DMS114 treated with DMSO at 0.1 percent for 48 hours (cell line): ENCODE measurements around the gene CCL4.

Experiments
- DNase-seq: peaks from one replicate; lab custom pipeline; 2025; ENCODE audit not compliant: unreplicated experiment; lab: John Stamatoyannopoulos, UW

Gene CCL4

DNA sequence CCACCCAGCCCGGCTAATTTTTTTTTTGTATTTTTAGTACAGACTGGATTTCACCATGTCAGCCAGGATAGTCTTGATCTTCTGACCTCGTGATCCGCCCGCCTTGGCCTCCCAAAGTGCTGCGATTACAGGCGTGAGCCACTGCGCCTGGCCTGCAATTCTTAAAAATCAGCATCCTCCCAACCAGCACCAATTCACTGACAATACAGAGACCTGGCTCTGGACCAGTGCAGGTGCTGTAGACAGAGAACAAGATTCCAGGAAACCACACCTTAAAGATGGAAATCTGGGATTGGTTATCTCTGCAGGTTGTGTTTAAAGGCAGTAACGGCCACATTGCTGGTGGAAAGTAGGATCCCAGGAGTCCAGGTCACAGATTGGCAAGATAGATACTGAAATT is 39.2 kb downstream of the CCL4 start:
- DNase-seq, result no peak

DNA sequence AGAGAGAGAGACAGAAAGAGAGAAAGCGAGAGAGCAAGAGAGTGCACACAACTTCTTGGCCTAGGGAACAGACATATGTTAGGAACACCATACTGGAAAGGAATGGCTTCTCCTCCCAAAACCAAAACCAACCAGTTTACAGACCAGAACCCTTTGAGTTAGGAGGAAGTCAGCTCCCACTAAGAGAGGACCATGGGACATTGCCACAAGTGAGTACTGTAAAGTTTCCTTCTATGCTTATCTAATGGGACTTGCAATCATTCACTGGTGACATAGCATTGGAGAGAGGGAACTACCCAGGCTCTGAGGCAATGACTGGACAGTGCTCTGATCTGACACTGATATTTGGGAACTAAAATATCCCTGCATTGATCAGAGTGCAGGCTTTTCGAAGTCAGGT is 40.4 kb downstream of the CCL4 start:
- DNase-seq, result no peak

DNA sequence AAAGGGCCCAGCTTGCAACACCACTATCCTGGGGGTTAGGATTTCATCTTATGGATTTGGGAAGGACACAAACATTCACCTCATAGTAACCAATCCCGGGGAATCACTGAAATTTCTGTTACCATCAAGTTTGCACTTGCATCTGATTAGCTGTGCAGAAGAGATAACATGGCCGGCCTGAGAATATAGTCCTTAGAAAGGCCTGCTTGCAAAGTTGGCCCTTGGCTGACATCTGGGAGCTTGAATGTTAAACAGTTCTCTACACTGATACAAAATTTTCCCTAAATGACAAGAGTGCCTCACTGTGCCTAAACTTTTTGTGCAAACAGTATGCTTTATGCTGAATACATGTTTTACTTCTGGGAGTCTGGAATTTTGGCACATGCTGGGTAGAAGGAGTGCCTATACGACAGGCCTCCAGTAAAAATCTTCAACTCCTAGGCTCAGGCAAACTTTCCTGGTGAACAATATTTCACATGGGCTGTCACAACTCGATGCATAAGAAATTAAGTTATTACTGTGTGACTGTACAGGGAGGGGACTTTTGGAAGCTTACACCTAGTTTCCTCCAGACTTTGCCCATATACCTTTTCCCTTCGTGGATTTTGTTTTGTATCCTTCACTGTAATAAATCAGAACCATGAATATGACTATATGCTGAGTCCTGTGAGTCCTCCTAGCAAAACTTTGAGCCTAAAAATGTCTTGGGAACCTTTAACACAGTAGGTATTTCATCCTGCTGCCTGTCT is 41.5 kb downstream of the CCL4 start:
- DNase-seq, result no peak

DNA sequence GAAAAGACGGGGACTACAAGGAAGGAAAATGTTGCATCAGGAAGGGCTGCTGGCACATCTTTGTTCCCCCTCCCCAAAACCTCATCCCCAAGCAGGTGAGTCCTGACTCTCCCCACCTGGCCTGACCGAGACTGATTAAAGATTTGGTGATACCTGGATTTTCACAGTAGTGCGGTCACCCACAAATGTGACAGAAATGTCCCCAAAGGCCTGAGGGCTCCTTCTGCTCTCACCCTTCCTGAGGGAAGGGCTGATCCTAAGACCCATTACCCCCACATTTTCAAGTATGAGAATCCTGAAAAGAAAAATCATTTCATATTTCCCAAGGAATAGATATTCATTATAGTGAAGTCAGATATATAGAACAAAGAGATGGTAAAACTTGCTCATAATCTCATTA is 44.0 kb downstream of the CCL4 start:
- DNase-seq, result no peak

DNA sequence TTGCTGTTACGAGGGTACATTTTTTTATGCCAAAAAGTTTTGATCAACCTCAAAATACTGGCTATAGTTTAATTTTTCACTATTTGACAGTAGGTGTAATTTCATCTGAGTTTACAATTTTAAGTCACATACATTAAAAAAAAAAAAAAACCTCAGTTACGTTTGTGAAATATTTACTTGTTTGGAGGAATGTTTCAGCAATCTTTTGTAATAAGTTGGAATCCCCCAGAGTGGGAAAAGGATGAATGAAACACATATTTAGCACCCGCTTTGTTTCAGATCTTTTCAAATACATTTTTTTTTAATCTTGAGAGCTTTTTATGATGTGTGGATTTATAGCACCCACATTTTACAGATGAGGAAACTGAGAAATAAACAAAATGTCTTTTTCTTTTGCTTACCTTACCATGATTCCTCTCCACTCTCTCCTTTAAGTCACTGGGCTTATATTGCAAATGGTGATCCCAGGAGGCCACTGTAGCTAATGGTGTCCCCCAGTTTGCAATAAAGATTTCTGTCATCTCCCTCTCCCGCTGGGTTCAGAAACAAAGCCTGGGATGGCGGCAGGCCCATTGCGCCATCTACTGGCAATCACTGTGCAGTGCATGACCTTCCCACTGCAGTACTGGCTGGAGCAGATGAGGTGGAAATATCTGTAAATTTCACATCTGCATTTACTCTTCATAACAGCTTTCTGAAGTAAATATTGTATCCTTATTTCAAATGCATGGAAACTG is 45.1 kb downstream of the CCL4 start:
- peak; percentile 70 for DNase-seq

DNA sequence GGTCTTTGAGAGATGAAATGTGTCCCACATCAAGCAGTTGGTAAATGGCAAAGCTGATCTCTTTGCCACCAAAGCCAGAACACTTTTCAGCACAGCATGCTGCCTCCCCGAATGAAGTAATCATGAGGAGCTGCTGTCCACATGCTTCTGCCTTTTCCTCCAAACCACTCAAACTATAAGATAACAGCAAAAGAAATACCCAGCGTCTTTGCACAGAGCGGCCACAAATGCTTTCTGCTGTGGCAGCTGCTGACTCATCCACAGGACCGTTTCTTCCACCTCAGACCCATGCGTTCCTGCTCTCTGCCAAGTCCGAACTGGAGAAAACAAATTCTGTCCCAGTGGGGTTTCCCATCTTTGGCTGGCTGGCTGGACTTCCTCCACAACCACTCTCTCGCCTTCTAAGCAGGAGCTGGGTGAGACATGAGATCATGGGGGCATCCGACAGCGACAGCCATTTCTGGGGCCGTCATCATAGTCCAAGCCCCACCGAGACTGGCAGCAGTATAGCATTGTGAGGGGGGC is 45.7 kb downstream of the CCL4 start:
- DNase-seq, result no peak

DNA sequence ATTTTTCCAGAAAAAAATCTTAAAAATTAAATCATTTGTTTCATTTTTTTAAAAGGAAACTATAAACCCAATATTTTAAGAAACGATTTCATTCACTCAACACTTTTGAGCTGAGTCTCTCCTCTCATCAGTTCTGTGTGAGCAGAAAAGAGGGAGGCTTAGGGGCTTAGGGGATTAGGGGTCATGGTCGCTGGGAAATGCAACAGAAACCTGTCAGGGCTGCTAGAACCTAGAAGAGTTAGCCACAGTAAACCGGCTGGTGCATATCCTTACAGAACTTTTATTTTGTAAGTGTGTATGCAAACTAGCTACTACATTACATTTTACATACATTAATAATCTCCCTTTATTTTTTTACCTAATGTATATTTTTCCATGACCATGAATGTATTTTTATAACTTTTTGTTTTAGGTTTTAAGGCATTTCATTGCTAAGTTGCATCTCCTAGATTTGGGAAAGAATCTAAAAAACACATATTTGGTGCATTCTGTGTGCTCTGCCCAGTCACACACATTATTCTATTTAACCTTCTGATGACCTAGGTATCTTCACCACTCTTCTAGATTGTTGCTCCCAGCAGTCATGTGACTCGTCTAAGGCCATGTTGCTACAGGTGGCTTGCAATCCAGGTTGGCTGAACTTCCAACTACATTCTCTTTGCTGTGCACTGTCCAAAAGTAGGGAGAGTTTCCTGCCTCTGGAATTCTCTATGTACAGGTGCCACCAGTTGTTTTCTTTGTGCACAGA is 48.4 kb downstream of the CCL4 start:
- DNase-seq, result no peak

DNA sequence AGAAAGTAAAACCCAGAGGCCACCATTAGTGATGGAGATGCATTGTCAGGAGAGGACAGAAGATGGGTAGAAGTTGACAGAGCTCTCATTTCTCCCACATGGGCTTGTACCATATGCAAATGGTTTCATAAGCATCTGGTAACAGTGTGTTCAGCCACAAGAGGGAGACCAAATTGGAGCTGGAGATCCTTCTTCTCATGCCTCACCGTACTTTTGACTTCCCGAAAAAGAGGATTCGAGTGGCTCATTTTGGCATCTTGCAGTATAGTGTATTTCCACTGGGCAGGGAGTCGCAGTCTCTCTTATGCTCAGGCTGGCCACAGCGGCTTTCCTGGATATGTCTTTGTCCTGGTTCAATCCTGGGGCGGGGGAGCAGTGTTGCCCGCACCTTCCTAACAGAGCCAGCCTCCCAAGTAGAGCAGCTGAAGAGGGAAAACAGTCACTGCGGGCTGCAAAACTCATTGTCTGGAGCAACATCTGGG is 49.1 kb downstream of the CCL4 start:
- peak; percentile 57 for DNase-seq

DNA sequence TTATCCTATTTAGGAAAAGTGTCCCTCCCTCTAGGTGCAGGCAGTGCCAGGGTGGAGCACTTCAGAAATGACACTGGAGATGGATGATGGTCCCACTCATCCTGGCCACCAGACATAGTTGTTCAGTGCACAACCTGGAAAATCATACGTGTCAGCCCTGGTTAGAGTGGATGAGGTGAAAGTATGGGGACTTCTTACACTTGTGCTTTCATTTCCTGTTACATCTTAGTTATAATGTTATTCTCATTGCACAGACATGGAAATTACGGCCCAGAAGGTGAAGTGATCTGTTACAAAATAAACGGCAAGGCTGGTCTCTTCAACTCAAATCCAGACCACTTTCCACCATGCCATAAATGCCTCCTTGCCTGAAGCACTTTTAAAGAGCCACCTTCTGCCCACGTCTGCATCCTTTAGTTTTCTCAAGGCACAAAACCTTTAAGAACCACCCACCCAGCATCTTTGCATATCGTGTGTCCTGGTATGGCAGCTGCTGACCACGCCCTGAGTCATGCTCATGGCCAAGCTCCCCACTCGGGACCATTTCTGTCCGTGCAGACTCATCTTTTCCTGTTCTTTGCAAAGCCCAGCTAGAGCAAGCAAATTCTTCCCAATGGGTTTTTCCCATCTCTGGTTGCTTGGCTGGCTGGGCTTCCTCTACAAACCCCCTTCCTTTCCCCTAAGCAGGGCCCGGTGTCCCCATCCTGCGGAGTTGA is 50.4 kb downstream of the CCL4 start:
- no peak for DNase-seq
